ENCODE measurements around the gene CPLX3. TPM values are rescaled to one million over a fixed set of nuclear protein-coding genes. Genes with fewer than 3 reads are reported as not detected.

The CPLX3 gene
- total RNA-seq, 1 donor from 2014 or later = 0.25 TPM

DNA sequence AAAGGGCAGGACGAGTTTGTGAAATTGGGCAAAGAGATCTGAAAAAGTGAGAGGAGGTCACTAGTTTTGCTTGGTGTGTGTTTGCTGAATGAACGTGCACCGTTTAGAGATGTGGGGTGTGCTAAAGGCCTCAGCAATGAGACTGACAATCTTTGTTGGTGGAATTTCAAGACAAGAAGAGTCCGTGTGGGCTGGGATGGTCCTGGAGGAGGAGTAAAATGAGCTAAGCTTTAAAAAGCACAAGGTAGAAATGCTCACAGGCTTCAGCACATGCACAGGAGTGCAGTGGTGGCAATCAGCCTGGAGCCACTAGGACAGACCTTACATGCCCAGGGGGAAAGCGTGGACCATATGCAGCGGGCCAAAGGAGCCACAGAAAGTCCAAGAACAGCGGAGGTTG lies 1.5 kb upstream of the CPLX3 start:
- intact Hi-C loops (cut with micrococcal nuclease) = no loop called here

DNA sequence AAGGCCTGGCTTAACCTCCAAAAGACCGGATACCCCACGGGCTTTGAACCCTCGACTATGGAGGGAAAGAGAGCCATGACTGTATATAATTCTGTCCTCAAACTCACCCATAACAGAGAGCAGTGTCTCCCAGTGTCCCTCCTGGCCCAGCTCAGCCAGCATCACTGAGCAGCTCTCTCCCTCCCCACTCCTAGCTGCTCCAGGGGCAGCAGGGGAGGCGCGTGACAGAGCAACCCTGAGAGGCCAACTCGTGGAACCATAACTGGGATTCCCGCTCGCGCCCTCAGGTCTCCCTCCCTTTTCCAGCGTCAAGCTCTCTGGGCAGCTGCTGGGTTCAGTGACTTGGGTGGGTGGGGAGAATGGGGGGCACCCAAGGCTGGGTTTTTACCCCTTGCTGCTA lies 561 bp upstream of the CPLX3 start:
- intact Hi-C loops (cut with micrococcal nuclease) = no loop called here

DNA sequence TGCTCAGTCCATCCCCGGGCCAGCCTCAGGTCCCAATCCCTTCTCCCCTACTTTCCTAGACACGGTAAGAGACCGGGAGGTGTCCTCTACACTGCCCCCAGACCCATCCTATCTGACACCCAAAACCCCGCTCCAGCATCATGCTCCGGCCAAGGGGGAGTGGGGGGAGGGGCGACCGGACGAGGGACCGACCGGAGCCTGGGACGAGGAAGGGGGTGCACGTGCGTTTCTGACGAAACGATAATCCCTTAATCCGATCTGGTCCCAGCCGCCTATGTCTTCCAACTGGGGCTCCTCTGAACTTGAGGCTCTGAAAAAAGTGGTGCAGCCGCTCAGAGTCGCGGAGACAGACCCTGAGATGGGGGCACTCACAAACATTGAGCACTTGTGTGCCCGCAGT lies 494 bp downstream of the CPLX3 start:
- intact Hi-C loops (cut with micrococcal nuclease) = no loop called here

DNA sequence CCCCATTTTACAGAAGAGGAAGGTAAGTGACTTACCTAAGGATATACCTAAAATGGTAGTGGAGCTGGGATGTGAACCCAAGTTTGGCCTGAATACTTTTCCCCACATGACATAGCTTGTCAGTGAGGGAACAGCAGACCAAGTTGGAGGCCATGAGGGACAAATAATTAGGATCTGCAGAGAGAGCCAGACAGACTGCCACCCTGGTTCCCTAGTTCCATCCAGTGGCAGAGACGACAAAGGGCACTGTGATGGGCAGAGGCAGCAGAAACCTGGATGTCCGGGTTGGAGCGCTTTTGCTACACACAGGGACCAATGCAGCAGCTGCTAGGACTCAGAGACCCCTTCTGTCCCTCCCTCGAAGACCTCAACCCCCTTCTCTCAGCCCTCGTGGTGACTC lies 1.2 kb downstream of the CPLX3 start:
- intact Hi-C loops (cut with micrococcal nuclease) = no loop called here

DNA sequence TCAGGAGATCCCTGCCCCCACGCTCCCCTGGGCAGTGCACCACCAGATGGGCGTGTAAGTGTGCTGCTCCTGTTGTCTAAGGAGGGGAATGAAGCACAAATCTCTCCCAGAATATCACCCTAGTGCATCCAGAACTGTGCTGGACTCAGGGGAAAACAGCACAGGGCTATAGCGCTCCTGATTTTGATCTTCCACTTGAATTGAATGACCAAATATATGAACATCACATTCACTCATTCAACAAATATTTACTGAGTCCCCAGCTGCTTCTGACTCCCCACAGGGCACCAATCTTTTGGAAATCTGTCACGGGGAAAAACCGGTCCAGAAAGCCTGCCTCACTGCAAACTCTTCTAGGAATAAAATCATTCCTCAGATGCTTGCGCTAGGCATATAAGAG lies 2.4 kb downstream of the CPLX3 start:
- intact Hi-C loops (cut with micrococcal nuclease) = no loop called here

DNA sequence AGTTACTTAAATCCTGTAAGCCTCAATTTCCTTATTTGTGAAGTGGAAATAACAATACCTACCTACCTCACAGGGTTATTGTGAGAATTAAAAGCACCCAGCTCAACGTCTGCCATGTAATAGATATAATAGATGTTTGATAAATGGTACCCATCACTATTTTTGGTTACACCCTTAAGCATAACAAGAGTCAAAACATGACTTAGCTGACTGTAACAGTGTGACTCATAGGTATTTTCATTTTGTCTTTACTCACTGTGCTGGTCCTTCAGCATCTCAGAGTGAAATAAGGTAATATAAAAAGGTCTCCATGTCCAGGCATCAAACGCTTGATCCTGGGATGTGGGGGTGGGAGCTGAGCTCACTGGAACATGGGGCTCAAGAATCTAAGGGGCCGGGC lies 3.1 kb downstream of the CPLX3 start:
- intact Hi-C loops (cut with micrococcal nuclease) = no loop called here

DNA sequence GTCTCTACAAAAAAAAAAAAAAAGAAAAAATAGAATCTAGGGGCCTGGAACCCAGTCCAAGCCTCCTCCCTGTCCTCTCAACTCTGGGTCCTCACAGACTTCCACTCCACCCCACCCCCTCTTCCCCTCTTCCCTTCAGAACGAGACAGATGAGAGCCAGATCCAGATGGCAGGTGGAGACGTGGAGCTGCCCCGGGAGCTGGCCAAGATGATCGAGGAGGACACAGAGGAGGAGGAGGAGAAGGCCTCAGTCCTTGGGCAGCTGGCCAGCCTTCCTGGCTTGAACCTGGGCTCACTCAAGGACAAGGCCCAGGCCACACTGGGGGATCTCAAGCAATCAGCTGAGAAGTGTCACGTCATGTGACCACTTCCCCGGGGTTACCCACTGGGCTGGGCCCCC lies 3.6 kb downstream of the CPLX3 start:
- intact Hi-C loops (cut with micrococcal nuclease) = no loop called here

DNA sequence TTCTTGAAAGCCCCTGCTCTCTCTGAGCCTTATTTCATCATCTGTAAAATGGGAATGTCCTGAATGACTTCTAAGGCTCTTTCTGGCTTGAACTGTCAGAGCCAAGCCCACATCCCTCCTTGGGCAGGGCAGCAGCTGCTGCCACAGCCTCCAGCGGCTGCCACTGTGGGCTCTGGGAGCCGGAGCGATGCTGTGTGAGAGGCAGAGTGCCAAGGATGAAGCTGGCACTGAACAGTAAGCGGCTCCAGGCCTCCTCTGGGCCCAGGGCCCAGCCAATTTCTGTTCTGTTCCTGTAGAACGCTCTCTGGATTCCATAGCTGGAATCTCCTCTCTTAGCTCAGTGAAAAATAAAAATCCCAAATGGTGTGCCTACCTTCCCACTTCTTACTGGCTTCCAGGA lies 4.4 kb downstream of the CPLX3 start:
- intact Hi-C loops (cut with micrococcal nuclease) = no loop called here

DNA sequence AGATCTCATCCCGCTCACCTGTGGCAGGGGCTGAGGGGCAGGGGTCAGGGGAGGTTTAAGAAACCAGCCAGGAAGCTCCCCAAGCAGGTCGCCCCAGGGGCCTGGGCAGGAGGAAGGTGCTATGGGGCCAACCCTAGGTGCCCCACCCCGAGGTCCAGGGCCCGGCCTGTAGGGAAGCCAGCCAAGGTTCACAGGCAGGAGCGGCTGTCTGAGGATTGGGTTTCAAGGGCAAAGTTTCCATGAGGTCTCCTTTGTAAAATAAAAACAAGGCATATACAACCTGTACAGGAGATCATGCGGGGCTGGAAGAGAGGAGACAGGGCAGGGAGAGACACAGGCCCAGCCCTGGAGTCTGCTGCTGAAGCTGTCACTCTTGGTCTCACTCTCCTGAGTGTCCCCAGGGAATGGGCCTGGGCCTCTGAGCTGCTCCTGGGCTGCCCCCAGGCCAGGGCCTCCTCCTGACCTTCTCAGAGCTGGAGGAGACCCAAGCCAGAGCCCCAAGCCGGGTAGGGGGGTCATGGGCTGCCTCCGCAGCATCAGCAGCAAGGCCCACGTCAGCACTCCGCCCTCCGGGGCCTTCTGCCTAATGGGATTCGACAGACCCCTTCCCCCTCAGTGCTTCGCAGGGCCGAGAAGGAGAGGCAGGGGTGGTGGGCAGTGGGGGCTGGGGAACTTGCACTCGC lies 5.5 kb downstream of the CPLX3 start:
- intact Hi-C loops (cut with micrococcal nuclease) = no loop called here

DNA sequence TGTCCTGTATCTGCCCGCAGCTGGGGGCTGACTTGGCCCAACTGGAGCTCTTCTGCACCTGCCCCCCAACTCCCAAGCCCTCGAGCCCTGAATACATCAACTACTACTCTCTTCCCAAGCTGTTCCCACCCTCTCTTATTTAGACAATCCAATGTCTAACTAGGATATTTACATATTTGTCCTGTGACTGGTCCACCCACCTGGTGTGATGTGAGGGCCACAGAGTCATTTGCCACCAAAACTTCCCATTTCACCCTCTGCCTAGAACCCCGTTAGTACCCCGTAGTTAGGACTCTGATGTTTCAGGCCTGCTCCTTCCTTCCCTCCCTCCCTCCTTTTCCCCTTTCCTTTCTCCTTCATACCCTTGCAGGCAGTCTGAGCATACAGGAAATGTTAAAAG lies 6.4 kb downstream of the CPLX3 start:
- intact Hi-C loops (cut with micrococcal nuclease) = no loop called here

DNA sequence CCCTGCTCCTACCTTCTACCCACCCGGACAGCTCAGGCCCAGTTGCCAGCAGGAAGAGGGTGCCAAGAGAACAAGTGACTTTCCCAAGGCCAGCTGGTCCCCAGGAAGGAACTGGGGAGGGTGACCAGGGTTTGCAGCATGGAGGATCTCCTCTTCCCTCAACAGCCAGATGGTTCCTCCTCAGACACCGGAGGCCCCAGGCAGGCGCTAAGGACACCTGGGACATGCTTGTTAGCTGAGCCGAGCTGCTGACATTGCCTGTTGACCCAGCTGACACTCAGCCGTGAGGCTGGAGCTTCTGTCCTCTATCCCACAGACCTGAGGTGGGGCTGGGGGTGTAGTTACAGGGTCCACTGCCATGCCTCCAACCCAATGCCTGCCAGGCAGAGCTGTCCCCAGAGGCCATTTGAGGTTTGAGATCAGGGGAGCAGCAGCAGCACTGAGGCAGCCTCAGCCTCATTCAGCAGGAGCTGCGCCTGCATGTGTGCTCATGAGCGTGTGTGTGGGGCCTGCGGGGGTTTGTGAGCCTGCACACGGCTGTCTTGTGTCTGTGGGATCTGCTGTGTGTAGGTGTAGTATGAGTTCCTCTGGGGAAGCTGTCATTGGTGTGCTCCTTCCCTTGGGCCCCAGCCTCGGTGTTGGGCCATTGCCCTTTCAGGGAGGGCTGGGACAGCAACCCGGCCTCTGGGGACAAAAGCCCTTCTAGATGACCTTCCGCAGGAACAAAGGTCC lies 7.1 kb downstream of the CPLX3 start:
- intact Hi-C loops (cut with micrococcal nuclease) = no loop called here

DNA sequence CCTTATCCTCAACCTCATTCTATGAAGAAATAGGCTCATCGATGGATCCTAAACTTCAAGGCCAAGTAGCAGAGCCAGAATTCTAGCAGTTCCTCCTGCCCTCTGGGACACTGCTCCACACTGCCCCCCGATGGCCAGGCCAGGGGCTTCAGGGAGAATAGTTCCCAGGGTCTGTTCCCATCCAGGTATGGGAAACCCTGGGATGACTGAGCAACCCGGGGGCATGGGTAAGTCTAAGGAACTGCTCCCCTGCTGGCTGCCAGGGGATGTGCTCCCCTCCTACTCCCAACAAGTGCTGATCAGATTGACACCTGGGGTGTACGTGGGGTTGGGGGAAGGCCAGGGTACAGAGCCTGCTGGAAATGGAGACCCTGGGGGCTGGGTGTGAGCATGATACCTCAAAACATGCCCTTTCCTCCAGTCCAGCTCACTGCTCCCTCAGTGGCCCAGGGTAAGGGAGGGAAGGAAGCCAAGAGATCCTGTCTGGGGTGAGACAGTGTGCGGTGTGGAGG lies 8.9 kb downstream of the CPLX3 start:
- intact Hi-C loops (cut with micrococcal nuclease) = no loop called here

DNA sequence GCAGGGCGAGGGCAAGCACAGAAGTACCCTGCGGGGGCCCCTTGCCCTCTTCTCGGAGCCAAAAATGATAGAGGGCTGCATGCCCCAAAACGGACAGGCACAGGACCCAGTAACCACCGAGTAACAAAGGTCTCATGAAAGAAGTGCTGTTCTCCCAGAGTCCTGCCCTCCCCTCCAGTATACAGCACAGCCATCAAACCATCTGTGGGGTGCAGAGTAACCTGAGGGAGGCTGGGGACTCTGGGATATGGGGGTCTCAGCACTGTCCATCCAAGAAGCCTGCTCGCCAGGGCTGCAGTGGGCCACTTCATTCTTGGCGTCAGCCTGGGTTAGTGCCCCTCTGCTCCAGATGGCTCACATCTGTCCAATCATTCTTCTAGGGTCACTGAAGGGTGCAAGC lies 10.4 kb downstream of the CPLX3 start:
- intact Hi-C loops (cut with micrococcal nuclease) = no loop called here

DNA sequence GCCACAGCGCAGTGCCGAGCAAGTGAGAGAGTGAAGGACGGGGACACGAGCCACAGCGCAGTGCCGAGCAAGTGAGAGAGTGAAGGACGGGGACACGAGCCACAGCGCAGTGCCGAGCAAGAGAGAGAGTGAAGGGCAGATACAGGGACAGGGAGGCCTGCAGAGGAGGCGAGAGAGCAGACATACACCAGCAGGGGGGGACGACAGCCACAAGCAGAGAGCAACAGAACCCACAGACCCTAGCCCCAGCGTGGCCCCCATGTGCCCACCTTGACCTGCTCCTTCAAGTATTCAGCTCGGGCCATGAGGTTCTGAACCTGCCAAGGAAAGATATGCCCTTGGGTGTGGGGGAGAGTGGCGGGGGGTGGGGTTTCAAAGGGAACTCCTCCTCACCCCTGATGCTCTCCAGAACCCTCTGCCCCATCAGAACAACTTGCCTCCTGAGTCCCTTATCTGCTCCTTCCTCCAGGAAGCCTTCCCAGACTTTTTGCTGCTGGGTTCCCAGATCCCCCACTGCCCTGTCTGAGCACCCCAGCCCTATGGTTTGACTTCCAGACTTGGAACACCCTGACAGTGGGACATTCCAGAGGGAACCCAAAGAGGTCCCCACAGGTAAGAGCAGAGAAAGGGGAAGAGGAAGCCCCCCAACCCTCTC lies 11.2 kb downstream of the CPLX3 start:
- intact Hi-C loops (cut with micrococcal nuclease) = no loop called here

DNA sequence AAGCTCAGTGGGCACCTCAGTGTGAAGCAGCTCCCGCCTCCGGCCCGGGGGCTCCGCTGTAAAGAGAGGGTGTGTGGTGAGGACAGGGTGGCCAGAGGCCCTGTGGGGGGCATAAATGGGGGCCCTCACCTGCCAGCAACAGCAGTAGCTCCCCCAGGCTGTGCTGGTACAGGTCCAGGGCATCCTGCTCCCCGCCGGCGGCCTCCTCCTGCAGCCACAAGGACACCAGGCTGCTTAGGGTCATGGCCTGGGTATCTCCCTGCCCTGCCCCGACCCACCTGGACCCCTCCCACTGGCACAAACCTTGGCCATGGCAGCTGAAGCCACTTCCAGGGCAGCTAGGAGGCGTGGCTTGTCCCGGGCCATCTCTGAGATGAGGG lies 11.7 kb downstream of the CPLX3 start:
- intact Hi-C loops (cut with micrococcal nuclease) = no loop called here

DNA sequence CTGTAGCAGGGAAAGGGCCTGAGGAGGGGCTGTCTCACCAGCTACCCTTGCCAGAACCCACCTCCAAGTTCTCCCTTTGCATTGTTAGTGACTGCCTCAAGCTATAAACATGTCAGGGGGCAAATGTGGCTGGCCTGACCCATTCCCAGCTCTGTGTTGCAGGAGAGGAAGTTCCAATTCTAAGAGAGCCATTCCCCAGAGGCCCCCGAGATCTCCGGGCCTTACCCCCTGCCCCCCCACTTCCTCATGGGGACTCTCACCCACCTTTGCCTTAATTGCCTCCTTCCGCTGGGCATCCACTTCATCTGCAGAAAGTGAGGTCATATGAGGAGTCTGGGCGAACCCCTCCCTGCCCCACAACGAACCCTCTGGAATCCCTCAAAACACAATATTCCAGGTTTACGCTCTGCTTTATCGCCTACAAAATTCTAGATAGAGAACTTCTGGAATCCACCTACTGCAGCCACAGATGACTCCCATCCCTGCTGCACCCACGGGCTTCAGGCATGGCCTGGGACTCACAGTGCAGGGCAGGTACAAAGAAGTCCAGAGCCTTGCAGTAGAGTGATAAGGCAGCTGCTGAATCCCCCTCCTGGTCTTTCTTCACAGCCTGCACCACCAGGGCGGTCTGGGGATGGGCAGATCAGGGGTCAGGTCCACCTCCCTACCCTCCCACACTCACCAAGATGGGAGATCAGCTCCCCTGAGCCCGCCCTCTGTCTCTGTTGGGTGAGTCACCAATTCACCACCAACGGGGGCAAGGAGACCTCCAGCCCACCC lies 12.5 kb downstream of the CPLX3 start:
- intact Hi-C loops (cut with micrococcal nuclease) = no loop called here

DNA sequence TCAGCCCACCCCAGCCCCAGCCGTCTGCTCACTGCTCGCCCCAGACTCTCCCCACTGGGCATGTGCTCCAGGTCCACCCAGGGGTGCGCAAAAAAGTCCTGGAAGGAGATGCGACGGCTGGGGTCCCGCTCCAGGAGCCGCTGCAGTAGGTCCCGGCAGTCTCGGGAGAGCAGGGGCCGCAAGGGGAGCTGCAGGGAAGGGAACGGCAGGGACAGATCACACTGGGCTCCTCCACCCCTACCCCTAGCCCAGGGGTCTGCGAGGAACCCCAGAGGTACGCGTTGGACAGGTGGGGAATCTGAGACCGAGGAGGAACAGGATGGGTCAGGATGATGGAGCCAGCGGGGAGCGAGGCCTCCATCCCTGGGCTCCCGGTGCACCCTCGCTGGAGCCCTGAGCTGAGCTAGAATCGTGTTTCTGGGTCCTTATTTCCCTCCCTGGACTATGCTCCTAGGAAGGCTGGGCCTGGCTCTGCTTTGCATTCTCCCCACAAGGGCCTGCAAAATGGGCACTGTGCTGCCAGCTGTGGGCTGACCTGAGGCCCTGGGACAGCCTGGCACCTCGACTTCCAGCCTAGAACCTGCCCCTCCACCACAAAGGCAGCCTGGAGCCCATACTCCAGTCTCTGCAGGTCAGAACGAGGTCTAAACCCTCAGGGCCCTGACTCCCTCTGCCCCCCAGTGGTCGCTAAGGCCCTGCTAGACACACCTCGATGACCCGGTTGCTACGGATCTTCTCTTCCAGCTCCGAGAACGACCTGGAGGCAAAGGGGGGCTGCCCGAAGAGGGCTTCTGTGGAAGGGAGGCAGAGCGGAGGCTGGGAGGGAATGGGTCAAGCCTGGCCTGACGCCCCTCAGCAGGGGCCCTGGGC lies 13.3 kb downstream of the CPLX3 start:
- intact Hi-C loops (cut with micrococcal nuclease) = no loop called here

DNA sequence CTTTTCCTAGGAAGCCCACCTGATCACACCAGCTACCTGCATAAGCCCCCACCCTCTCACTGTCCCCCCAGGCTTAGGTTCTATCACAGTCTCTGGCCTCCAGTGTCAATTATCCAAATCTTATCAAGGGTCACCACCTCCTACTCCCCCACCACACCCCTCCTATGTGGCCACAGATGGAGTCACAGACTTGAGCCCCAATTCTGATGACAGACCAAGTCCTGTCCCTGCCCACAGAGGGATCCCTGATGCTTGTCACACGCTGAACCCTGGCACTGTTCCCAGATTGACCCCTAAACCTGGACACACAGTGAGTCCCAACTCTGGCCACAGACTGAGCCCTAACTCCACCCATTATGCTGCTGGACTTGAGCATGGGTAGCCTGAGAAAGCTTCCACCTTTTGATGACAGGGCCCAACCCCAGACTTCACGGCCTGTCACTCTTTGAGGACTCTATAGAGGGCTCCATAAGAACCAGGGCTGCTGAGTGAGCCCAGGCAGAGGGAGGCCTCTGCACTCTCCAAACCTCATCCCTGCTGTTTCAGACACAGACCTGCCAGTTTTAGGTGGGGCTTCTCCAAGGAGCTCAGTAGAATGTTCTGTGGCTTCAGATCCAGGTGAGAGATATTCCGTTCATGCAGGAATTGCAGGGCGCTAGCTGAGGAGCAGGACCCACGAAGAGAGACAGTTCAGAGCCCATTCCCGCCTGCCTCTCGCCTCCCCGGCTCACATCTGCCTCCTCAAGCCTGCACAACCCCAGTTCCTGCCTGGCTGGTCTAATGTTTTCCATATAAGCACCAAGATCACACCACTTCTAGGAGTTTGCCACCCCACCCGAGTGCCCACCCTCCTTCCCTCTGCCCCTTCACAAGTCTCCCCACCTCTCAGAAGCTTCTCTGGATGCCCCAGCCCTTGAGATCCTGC lies 14.7 kb downstream of the CPLX3 start:
- intact Hi-C loops (cut with micrococcal nuclease) = no loop called here

DNA sequence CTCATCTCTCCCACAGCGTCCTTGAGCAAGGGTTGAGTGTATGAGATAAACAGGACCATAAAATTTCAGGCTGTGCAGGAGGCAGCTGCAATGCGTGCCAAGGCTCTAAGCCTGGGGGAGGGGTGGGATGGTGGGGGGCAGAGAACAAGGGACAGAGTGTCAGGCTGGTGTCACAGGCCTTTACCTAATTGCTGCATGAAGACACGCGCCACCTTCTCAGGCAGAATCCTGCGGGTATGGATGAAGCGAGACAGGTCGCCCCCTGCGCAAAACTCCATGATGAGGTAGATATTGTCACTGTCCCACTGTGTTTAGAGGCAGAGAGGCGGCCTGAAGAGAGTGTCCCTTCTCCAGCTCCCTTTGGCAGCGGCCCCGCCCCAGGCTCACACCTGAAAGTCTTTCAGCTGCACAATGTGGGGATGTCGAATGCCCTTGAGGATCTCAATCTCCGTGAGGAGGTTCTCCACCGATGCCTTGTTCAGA lies 15.5 kb downstream of the CPLX3 start:
- intact Hi-C loops (cut with micrococcal nuclease) = loop anchor here (2.0 kb wide), 3 partner anchors 61 to 71 kb away; partner anchors contain the start of gene FAM219B
